ENCODE data around the gene ITPK1. TPM values are rescaled to one million over a fixed set of nuclear protein-coding genes. Genes with fewer than 3 reads are reported as not detected.

The ITPK1 gene
- total and polyA plus RNA-seq, 8 donors: 17.8 to 46.3 (median 28.9) TPM

GRCh38 chr14:93032421-93032936 is 83.2 kb downstream of the ITPK1 start:
- intact Hi-C loops (cut with DNase I; ENCODE audit: low total_unique reads): no loop called here
- no peak for DNase-seq
- Histone ChIP-seq H3K27ac (no peak overlapping the region), H3K9me3 (no peaks in the 10 kb centered on the region), H3K36me3 (no peaks in the 10 kb centered on the region), H3K4me1 (peaks cover 33 to 67% (median 39%) of the 10 kb centered on the region in 4 donors), H3K27me3 (no peaks in the 10 kb centered on the region), H3K4me3 (no peak overlapping the region)
- 69 to 85% (median 72%) methylated on average over 11 of the region's 11 CpGs for WGBS, 5 donors
- TF ChIP-seq EP300 (IDR thresholded peaks at IDR 0.05) (no peak), POLR2AphosphoS5 (IDR thresholded peaks at IDR 0.05) (no peak)

- no peaks in the 10 kb centered on the region for H3K36me3 ChIP-seq
- H3K4me1 ChIP-seq: peaks cover 25 to 59% (median 32%) of the 10 kb centered on the region in 4 donors
- H3K9me3 ChIP-seq: no peaks in the 10 kb centered on the region
- WGBS, 5 donors: 85 to 90% (median 88%) methylated on average over 15 of the region's 15 CpGs
- intact Hi-C loops (cut with DNase I; ENCODE audit: low total_unique reads): no loop called here
- DNase-seq: no peak
- H3K4me3 ChIP-seq: no peak overlapping the region
- H3K27me3 ChIP-seq: no peaks in the 10 kb centered on the region
- H3K27ac ChIP-seq: no peak overlapping the region
- TF ChIP-seq, protein P1, sequence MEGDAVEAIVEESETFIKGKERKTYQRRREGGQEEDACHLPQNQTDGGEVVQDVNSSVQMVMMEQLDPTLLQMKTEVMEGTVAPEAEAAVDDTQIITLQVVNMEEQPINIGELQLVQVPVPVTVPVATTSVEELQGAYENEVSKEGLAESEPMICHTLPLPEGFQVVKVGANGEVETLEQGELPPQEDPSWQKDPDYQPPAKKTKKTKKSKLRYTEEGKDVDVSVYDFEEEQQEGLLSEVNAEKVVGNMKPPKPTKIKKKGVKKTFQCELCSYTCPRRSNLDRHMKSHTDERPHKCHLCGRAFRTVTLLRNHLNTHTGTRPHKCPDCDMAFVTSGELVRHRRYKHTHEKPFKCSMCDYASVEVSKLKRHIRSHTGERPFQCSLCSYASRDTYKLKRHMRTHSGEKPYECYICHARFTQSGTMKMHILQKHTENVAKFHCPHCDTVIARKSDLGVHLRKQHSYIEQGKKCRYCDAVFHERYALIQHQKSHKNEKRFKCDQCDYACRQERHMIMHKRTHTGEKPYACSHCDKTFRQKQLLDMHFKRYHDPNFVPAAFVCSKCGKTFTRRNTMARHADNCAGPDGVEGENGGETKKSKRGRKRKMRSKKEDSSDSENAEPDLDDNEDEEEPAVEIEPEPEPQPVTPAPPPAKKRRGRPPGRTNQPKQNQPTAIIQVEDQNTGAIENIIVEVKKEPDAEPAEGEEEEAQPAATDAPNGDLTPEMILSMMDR (IDR thresholded peaks at IDR 0.05): no peak
- TF ChIP-seq EP300 (IDR thresholded peaks at IDR 0.05) (no peak), POLR2AphosphoS5 (IDR thresholded peaks at IDR 0.05) (no peak), POLR2A (IDR thresholded peaks at IDR 0.05) (no peak)
Measured at GRCh38 chr14:93031505-93032315, 84.0 kb downstream of the ITPK1 start.

DNA sequence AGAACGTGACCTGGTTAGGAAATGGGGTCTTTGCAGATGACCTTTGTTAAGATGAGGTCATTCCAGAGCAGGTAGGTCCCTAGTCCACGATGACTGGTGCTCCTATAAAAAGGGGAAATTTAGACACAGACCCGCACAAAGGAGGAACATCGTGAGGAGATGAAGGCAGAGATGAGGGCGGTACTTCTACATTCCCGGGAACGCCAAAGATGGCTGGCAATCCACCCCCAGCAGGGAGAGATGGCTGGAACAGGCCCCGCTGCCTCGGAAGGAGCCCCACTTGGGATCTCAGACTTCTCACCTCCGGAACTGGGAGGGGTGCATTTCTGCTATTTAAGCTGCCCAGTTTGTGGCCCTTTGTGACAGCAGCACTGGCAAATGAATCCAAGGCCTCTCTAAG is 85.0 kb downstream of the ITPK1 start:
- no peaks in the 10 kb centered on the region for H3K9me3 ChIP-seq
- 87 to 98% (median 92%) methylated on average over 8 to 10 of the region's 10 CpGs for WGBS, 5 donors
- intact Hi-C loops (cut with DNase I; ENCODE audit: low total_unique reads): no loop called here
- no peak overlapping the region for H3K4me3 ChIP-seq
- H3K27me3 ChIP-seq: no peaks in the 10 kb centered on the region
- H3K4me1 ChIP-seq: peaks cover 21 to 51% (median 27%) of the 10 kb centered on the region in 4 donors
- no peak for DNase-seq
- no peaks in the 10 kb centered on the region for H3K36me3 ChIP-seq
- H3K27ac ChIP-seq: no peak overlapping the region
- TF ChIP-seq, protein P1 (IDR thresholded peaks at IDR 0.05): no peak

DNA sequence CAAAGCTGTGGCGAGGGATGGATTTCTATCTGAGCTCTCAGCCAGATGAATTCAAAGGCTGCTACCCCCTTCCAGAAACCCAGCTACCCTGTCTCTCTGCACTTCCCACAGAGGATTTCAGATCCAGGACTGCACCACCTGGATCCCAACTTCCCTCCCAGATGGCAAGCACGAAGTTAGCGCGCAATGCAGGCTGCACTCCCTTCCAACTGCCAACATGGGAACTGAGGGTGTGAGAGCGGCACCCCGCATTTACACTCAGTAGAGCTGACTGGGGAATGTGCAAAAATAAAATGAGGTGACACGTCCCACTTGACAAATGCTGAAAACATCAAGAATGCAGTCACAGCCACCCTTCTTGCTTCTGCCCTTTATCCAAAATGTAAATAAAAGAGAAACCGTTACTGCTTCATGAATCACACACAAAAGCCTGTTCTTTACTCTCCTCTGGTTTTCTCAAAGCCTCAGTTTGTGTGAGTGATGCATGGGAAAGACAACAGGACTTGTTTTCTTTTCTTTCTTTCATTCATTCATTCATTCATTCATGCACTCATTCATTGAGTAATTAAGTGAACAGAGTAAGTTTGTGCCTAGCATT is 85.7 kb downstream of the ITPK1 start:
- intact Hi-C loops (cut with DNase I; ENCODE audit: low total_unique reads): no loop called here
- Histone ChIP-seq H3K27me3 (no peaks in the 10 kb centered on the region), H3K27ac (no peak overlapping the region), H3K4me3 (no peak overlapping the region), H3K9me3 (no peaks in the 10 kb centered on the region), H3K36me3 (no peaks in the 10 kb centered on the region), H3K4me1 (peaks cover 21 to 49% (median 27%) of the 10 kb centered on the region in 4 donors)
- 76 to 92% (median 89%) methylated on average over 8 of the region's 8 CpGs for WGBS, 5 donors
- no peak for TF ChIP-seq EP300 (IDR thresholded peaks at IDR 0.05)
- no peak for TF ChIP-seq POLR2A (IDR thresholded peaks at IDR 0.05)
- no peak for TF ChIP-seq POLR2AphosphoS5 (IDR thresholded peaks at IDR 0.05)
- TF ChIP-seq, protein P1 (IDR thresholded peaks at IDR 0.05): no peak
- DNase-seq: no peak

Data from stomach (tissue), 9 donors.